ENCODE results near the gene GNAL. TPM values are rescaled to one million over a fixed set of nuclear protein-coding genes. Genes with fewer than 3 reads are reported as not detected.

The GNAL gene
- total and polyA plus RNA-seq, 5 donors, result 3.5 to 9.4 (median 7.8) TPM

DNA sequence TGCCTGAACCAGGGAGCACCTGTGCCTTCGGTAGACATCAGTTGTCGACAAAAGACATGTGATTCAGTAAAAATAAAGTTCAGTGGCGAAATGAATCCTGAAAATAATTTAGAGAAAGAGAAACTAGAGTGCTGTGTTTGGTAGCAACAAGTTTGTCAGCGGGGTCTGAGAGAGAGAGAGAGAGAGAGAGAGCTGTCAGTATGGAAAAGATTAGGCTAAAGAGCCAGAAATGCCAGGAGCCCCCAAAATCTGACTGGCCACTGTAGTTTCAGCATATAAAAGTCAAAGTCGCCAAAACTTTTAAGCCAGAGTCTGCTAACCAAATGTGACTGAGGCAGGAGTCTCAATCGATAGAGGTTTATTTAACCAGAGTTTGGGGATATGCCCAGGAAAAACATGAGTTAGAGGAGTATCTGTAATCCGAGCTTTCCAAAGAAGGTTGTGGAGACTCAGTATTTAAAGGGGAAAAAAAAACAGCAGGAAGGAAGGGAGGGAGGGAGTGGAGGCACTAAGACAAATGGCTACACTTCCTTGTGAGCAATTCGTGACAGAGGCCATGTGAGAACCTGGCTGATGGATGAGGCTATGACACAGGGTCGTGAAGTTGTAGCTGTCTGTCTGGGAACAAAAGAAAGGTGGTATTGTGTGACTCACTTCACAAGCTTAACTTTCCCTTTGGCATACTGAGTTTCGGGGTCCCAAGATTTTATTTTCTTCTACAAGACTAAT lies 20.5 kb upstream of the GNAL start:
- ATAC-seq (no peak), DNase-seq (no peak)
- Histone ChIP-seq H3K4me3 (ENCODE audit: low read length) (no peak overlapping the region), H3K4me1 (ENCODE audit: control insufficient read depth, insufficient read depth, low read length) (no peaks in the 10 kb centered on the region), H3K27me3 (ENCODE audit: control insufficient read depth, insufficient read depth) (no peaks in the 10 kb centered on the region), H3K9me3 (ENCODE audit: control insufficient read depth, low read length) (no peaks in the 10 kb centered on the region), H3K27ac (ENCODE audit: low read length) (no peak overlapping the region)
- intact Hi-C loops (cut with DNase I), result no loop called here
- WGBS, result 58% methylated on average over 10 of the region's 10 CpGs

DNA sequence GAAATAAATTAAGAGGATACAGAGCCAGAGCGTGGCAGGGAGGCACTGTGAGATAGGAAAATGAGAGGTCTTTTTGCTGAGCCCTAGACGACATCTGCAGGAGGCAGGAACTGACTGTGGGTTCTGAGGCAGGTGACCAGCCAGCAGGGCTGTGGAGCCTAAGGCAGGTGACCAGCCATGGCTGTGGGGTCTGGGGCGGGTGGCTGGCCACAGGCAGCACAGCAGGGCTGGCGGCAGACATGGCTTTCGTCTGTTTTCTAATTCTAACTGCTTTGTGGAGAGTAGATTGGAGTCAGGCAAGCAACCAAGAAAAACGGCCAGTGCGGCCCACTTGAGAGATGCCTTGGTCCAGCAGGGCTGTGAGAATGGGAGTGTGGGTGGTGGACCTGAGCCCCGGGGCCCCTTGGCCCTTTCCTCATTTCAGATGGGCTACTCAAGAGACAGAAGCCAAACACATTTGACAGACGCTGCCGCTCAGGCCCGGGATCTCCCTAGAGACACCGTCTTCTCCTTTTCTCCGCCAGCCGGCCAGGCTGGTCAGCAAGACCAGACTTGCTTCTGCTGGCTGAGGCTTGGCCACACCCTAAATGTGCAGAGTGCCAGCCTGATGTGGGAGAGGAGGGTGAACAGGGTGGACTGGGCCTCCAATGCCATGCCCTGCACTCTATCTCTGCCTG lies 19.7 kb upstream of the GNAL start:
- 73% methylated on average over 14 of the region's 14 CpGs for WGBS
- ATAC-seq (no peak), DNase-seq (no peak)
- Histone ChIP-seq H3K9me3 (ENCODE audit: control insufficient read depth, low read length) (no peaks in the 10 kb centered on the region), H3K4me3 (ENCODE audit: low read length) (no peak overlapping the region), H3K27ac (ENCODE audit: low read length) (no peak overlapping the region), H3K4me1 (ENCODE audit: control insufficient read depth, insufficient read depth, low read length) (no peaks in the 10 kb centered on the region), H3K27me3 (ENCODE audit: control insufficient read depth, insufficient read depth) (no peaks in the 10 kb centered on the region)
- intact Hi-C loops (cut with DNase I), result no loop called here

DNA sequence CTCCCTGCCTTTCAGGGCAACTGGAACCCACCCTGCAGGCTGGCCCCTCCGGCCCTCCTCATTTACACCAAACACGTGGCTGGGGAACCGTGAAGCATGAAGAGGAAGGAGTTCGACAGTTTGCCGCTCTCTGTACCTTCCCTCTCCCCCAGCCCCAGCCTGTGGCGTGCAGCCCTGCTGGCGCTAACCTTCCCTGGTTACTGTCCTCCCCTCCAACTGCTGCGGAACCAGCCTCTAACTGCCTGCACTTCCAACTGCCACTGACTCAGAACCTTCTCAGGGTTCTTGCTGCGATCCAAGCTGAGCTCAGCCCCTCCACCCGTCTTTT lies 19.2 kb upstream of the GNAL start:
- no peak overlapping the region for H3K4me3 ChIP-seq (ENCODE audit: low read length)
- ATAC-seq (no peak), DNase-seq (no peak)
- 80% methylated on average over 10 of the region's 10 CpGs for WGBS
- no peaks in the 10 kb centered on the region for H3K4me1 ChIP-seq (ENCODE audit: control insufficient read depth, insufficient read depth, low read length)
- H3K27ac ChIP-seq (ENCODE audit: low read length), result no peak overlapping the region
- no peaks in the 10 kb centered on the region for H3K9me3 ChIP-seq (ENCODE audit: control insufficient read depth, low read length)
- H3K27me3 ChIP-seq (ENCODE audit: control insufficient read depth, insufficient read depth), result no peaks in the 10 kb centered on the region
- intact Hi-C loops (cut with DNase I), result no loop called here

DNA sequence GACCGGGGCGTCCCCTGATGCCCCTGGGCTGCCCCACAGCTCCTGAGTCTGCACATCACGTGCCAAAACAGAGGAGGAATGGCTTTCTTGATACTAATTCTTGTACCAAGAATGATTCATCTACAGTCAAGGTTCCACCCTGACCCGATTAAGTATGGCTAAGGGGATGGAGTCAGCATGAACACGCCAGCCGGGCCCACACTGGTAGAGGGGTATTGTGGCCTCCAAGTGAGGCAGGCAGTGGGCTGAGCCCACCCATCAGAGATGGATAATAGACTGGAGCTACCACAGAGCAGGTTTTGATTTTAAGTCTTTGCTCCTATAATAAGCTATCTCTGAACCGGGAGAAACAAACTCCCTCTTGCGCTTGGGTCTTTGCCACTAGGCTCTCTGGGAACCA lies 17.9 kb upstream of the GNAL start:
- no peak for ATAC-seq
- 90% methylated on average over 8 of the region's 8 CpGs for WGBS
- no peak overlapping the region for H3K27ac ChIP-seq (ENCODE audit: low read length)
- intact Hi-C loops (cut with DNase I), result no loop called here
- H3K4me3 ChIP-seq (ENCODE audit: low read length), result no peak overlapping the region
- no peak for DNase-seq
- no peaks in the 10 kb centered on the region for H3K27me3 ChIP-seq (ENCODE audit: control insufficient read depth, insufficient read depth)
- H3K4me1 ChIP-seq (ENCODE audit: control insufficient read depth, insufficient read depth, low read length), result no peaks in the 10 kb centered on the region
- no peaks in the 10 kb centered on the region for H3K9me3 ChIP-seq (ENCODE audit: control insufficient read depth, low read length)

DNA sequence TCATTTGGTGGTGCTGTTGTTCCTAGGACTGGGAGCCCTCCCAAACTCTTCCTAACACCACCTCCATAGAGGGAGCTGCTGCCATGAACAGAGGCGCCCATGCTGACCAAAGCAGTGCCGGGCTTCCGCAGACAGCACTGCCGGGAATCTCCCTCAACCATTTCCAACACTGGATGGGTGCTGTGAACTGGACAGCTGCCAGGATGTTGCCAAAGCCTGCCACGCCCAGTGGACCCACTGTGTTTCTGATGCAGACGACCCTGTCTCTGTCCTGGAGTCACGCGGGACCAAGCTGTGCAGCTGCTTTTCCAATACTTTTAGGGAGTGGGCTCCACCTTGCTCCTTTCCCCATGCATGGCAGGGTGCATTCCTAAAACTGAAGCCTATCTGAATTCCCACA lies 16.9 kb upstream of the GNAL start:
- WGBS, result 92% methylated on average over 8 of the region's 8 CpGs

DNA sequence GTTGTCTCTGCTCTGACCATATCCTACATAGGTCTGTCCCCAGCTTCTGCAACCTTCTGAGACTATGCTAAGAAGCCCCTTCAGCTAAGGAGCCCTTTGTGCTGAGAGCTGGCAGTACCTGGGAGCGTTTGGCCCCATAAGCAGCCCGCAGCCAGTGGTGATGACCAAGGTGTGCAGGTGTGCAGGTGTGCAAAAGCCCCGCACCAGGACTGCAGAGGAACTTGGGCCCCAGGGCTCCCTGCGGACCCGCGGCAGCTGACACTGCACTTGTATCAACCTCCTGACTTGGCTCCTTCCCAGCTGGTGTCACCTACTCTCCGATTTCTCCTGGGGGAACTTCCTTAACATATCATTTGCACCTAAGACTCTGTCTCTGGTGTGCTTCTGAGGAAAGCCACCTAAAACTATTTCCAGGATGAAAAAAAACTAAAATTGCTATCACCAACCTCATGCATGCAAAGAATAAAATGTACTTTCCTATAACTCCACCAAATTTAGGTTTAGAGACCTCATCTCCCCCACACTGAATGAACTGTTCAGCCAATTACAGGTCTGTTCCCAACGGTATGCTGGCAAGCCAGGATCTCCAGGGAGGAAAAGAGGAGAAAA lies 16.1 kb upstream of the GNAL start:
- no peak overlapping the region for H3K4me3 ChIP-seq (ENCODE audit: low read length)
- ATAC-seq (no peak), DNase-seq (no peak)
- no peaks in the 10 kb centered on the region for H3K9me3 ChIP-seq (ENCODE audit: control insufficient read depth, low read length)
- H3K27ac ChIP-seq (ENCODE audit: low read length), result no peak overlapping the region
- no peaks in the 10 kb centered on the region for H3K27me3 ChIP-seq (ENCODE audit: control insufficient read depth, insufficient read depth)
- intact Hi-C loops (cut with DNase I), result no loop called here
- 44% methylated on average over 8 of the region's 8 CpGs for WGBS
- no peaks in the 10 kb centered on the region for H3K4me1 ChIP-seq (ENCODE audit: control insufficient read depth, insufficient read depth, low read length)

More for the DNA sequence above, 16.9 kb upstream of the GNAL start:
- DNase-seq (no peak), ATAC-seq (no peak)
- Histone ChIP-seq H3K27ac (ENCODE audit: low read length) (no peak overlapping the region), H3K27me3 (ENCODE audit: control insufficient read depth, insufficient read depth) (no peaks in the 10 kb centered on the region), H3K4me3 (ENCODE audit: low read length) (no peak overlapping the region), H3K9me3 (ENCODE audit: control insufficient read depth, low read length) (no peaks in the 10 kb centered on the region), H3K4me1 (ENCODE audit: control insufficient read depth, insufficient read depth, low read length) (no peaks in the 10 kb centered on the region)
- intact Hi-C loops (cut with DNase I), result no loop called here

DNA sequence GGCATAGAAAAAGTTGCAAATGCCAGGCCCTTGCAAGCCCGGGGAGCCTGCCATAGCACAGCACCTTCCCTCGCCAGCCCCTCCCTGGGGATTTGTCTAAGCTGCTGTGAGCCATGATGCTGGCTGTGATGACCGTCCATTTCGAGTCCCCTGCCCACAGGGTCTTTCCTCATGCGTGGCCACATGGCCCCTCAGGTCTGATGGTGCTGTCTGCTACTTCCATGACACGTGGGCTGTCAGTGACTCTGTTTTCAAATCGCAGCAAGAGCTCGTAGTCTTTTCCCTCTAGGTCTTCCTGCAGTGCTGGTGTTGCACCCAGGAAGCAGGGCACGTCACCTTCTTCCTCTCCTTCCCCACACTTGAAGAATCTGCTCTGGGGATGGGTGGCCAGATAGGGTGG lies 15.5 kb upstream of the GNAL start:
- Histone ChIP-seq H3K27me3 (ENCODE audit: control insufficient read depth, insufficient read depth) (no peaks in the 10 kb centered on the region), H3K4me1 (ENCODE audit: control insufficient read depth, insufficient read depth, low read length) (no peaks in the 10 kb centered on the region), H3K4me3 (ENCODE audit: low read length) (no peak overlapping the region), H3K27ac (ENCODE audit: low read length) (no peak overlapping the region), H3K9me3 (ENCODE audit: control insufficient read depth, low read length) (no peaks in the 10 kb centered on the region)
- 74% methylated on average over 9 of the region's 9 CpGs for WGBS
- no peak for ATAC-seq
- intact Hi-C loops (cut with DNase I), result no loop called here
- no peak for DNase-seq

DNA sequence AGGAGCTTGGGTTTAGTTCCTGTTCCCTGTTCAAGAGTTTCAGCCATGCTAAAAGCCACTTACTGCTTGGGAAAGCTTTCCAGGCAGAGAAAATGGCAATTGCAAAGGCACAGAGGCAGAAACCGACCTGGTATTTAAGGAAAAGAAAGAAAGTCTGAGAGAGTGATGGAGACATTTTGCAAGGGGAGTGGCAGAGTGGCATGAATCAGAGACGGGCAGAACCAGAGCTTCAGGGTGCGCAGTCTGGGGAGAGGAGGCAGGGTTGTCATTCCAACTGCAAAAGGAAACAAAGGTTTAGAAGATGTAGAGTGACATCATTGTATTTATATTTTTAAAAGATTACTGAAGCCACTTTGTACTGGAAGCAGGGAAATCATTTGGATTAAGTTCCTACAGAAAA lies 14.9 kb upstream of the GNAL start:
- no peak for ATAC-seq
- no peak for DNase-seq
- H3K4me3 ChIP-seq (ENCODE audit: low read length), result no peak overlapping the region
- H3K4me1 ChIP-seq (ENCODE audit: control insufficient read depth, insufficient read depth, low read length), result no peaks in the 10 kb centered on the region
- no peaks in the 10 kb centered on the region for H3K9me3 ChIP-seq (ENCODE audit: control insufficient read depth, low read length)
- no peaks in the 10 kb centered on the region for H3K27me3 ChIP-seq (ENCODE audit: control insufficient read depth, insufficient read depth)
- no peak overlapping the region for H3K27ac ChIP-seq (ENCODE audit: low read length)
- intact Hi-C loops (cut with DNase I), result no loop called here
- WGBS, result 76% methylated on average over 3 of the region's 3 CpGs

DNA sequence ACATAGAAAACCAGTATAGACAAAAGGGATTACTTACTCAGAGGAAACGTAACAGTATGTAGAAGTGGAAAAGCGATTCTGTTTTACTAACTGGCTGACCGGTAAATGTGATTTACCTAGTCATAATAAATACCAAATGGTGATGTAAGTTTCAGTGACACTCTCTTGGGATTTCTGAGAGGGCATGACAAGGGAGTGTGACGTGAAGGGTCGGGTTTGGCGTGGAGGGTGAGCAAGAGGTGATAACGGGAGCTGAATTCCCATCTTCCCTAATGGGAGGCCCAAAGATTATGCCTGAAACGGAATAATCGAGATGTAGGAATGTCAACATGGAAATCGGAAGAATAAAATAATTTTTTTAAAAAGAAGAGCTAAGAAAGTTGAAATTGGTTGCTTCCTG lies 12.7 kb upstream of the GNAL start:
- peak in 1 of 2 donors; percentile 53 for ATAC-seq
- DNase-seq, result no peak
- intact Hi-C loops (cut with DNase I), result no loop called here
- no peak overlapping the region for H3K27ac ChIP-seq (ENCODE audit: low read length)
- WGBS, result 54% methylated on average over 10 of the region's 10 CpGs
- H3K4me1 ChIP-seq (ENCODE audit: control insufficient read depth, insufficient read depth, low read length), result no peaks in the 10 kb centered on the region
- no peaks in the 10 kb centered on the region for H3K9me3 ChIP-seq (ENCODE audit: control insufficient read depth, low read length)
- H3K4me3 ChIP-seq (ENCODE audit: low read length), result no peak overlapping the region
- no peaks in the 10 kb centered on the region for H3K27me3 ChIP-seq (ENCODE audit: control insufficient read depth, insufficient read depth)

DNA sequence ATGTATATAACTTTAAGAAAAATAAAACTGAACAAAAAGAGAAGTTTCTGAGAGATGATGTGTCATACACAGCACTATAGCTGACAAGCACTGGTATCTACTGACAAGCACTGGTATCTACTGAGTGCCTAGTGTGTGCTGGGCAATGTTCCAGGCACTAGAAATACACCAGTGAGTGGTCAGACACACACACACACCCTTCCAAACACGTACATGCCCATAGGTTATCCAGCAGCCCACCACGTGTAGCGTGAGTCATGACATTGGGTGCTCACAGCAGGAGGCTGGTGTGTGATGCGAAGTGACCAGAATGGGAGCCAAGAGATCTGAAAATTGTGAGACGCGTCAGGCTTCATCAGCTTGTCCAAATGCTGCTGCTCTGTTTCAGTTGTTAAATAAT lies 12.2 kb upstream of the GNAL start:
- Histone ChIP-seq H3K27ac (ENCODE audit: low read length) (no peak overlapping the region), H3K27me3 (ENCODE audit: control insufficient read depth, insufficient read depth) (no peaks in the 10 kb centered on the region), H3K9me3 (ENCODE audit: control insufficient read depth, low read length) (no peaks in the 10 kb centered on the region), H3K4me3 (ENCODE audit: low read length) (no peak overlapping the region), H3K4me1 (ENCODE audit: control insufficient read depth, insufficient read depth, low read length) (no peaks in the 10 kb centered on the region)
- intact Hi-C loops (cut with DNase I), result no loop called here
- 57% methylated on average over 6 of the region's 6 CpGs for WGBS
- peak in 1 of 3 donors; percentile 35 for DNase-seq
- peak; percentile 77 to 86 for ATAC-seq

DNA sequence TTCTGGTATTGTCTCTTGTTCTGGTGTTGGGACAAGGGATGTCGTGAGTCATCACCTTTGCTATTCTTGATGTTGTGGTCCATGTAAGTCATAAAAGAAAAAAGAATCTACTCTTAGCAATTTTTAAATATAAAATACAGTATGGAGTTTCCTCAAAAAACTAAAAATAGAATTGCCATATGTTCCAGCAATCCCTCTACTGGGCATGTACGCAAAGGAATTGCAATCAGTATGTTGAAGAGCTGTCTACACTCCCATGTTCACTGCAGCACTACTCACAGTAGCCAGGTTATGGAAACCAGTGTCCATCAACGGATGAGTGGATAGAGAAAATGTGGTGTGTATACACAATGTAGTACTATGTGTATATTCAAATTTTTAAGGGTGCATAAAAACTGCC lies 10.9 kb upstream of the GNAL start:
- no peak overlapping the region for H3K4me3 ChIP-seq (ENCODE audit: low read length)
- H3K4me1 ChIP-seq (ENCODE audit: control insufficient read depth, insufficient read depth, low read length), result no peaks in the 10 kb centered on the region
- 64% methylated on average over 3 of the region's 3 CpGs for WGBS
- no peak for DNase-seq
- H3K9me3 ChIP-seq (ENCODE audit: control insufficient read depth, low read length), result no peaks in the 10 kb centered on the region
- ATAC-seq, result no peak
- no peak overlapping the region for H3K27ac ChIP-seq (ENCODE audit: low read length)
- no peaks in the 10 kb centered on the region for H3K27me3 ChIP-seq (ENCODE audit: control insufficient read depth, insufficient read depth)
- intact Hi-C loops (cut with DNase I), result no loop called here

Data from right cardiac atrium (tissue), 5 donors.